ENCODE results near the gene RNF214. TPM values are rescaled to one million over a fixed set of nuclear protein-coding genes. Genes with fewer than 3 reads are reported as not detected.
"Not testable (repeated sequence)": the region's sequence is repeated elsewhere in the genome, so short reads cannot be mapped to it uniquely, and the experiment has no call there.

The RNF214 gene
- total and polyA plus RNA-seq, 2 of the 4 experiments (the other 2 are of a cell fraction), result 7.9 to 14.8 TPM

- H3K4me2 ChIP-seq (ENCODE audit: low read depth, low read length); H3K18ac ChIP-seq (ENCODE audit: low read depth, low read length); H2AFZ ChIP-seq (replicated peaks; ENCODE audit: low read length, poor library complexity); H4K8ac ChIP-seq (ENCODE audit: low read depth in 2 of 2, low read length in 2 of 2); H2BK120ac ChIP-seq (ENCODE audit: low read depth, low read length); H3K56ac ChIP-seq (ENCODE audit: extremely low read depth, insufficient read depth, low read length); DNase-seq; intact Hi-C loops (cut with micrococcal nuclease); H3K9ac ChIP-seq (ENCODE audit: low read depth, low read length); POLR2A ChIA-PET (ENCODE audit: unreplicated experiment); H2BK15ac ChIP-seq (ENCODE audit: low read depth, low read length); H3K23ac ChIP-seq (ENCODE audit: low read depth, low read length); H3K9me3 ChIP-seq (ENCODE audit: control insufficient read depth, insufficient read depth, low read length); BruUV-seq (replicated peaks); in situ Hi-C loops (cut with MboI; ENCODE audit: low sequenced_read_pairs); H3K27me3 ChIP-seq (ENCODE audit: control insufficient read depth, insufficient read depth, low read length); H2BK5ac ChIP-seq (ENCODE audit: low read depth, low read length, poor library complexity, severe bottlenecking); H4K91ac ChIP-seq (ENCODE audit: insufficient read depth, low read depth, low read length); H2AK5ac ChIP-seq (ENCODE audit: low read depth, low read length); H4K5ac ChIP-seq (ENCODE audit: low read depth, low read length); H2AK9ac ChIP-seq (replicated peaks; ENCODE audit: low read depth, low read length, poor library complexity); H3K4me3 ChIP-seq (ENCODE audit: insufficient read depth, low read depth, low read length); H3K27ac ChIP-seq (ENCODE audit: insufficient read depth, low read length); CTCF ChIA-PET; H3K4me1 ChIP-seq (ENCODE audit: control insufficient read depth, insufficient read depth, low read length); H2BK20ac ChIP-seq (ENCODE audit: low read depth, low read length); H3K4ac ChIP-seq (ENCODE audit: low read depth, low read length); dilution Hi-C loops (cut with HindIII; ENCODE audit: low sequenced_read_pairs, unreplicated experiment); H3K14ac ChIP-seq (replicated peaks; ENCODE audit: low read depth, low read length); H3K9me1 ChIP-seq (ENCODE audit: insufficient read depth, low read length): not testable (repeated sequence)
- TF ChIP-seq CTCF (conservative IDR thresholded peaks at IDR 0.05; ENCODE audit: low read depth, low read length), result peak; percentile 21; the same call in 1 of the 2 replicates
- H3K79me1 ChIP-seq (ENCODE audit: low read depth in 1 of 2, low read length in 2 of 2), result peaks cover 13 to 18% of the 10 kb centered on the region in 2 experiments
- WGBS, 2 experiments (ENCODE audit: extremely low coverage in 2 of 2, insufficient read length in 1 of 2), result no CpG with 5 or more reads among the region's 13 CpGs
- ATAC-seq (ENCODE audit: low read depth), result peak; percentile 9
- H4K20me1 ChIP-seq (ENCODE audit: insufficient read depth, low read length), result peaks cover 17% of the 10 kb centered on the region
- H3K36me3 ChIP-seq (ENCODE audit: control insufficient read depth, insufficient read depth, low read length), result peaks cover 26% of the 10 kb centered on the region
These were observed 23.8 kb upstream of the RNF214 start for GRCh38 chr11:117208710-117209109.

GRCh38 chr11:117209351-117210125, 22.9 kb upstream of the RNF214 start:
- H2BK15ac ChIP-seq (ENCODE audit: low read depth, low read length); H3K18ac ChIP-seq (ENCODE audit: low read depth, low read length); H3K27ac ChIP-seq (ENCODE audit: insufficient read depth, low read length); H2AFZ ChIP-seq (replicated peaks; ENCODE audit: low read length, poor library complexity); H2AK5ac ChIP-seq (ENCODE audit: low read depth, low read length); intact Hi-C loops (cut with micrococcal nuclease); POLR2A ChIA-PET (ENCODE audit: unreplicated experiment); H2BK120ac ChIP-seq (ENCODE audit: low read depth, low read length); H3K14ac ChIP-seq (replicated peaks; ENCODE audit: low read depth, low read length); H2BK5ac ChIP-seq (ENCODE audit: low read depth, low read length, poor library complexity, severe bottlenecking); H3K4me1 ChIP-seq (ENCODE audit: control insufficient read depth, insufficient read depth, low read length); in situ Hi-C loops (cut with MboI; ENCODE audit: low sequenced_read_pairs); H4K20me1 ChIP-seq (ENCODE audit: insufficient read depth, low read length); H3K56ac ChIP-seq (ENCODE audit: extremely low read depth, insufficient read depth, low read length); CTCF ChIA-PET; H3K4ac ChIP-seq (ENCODE audit: low read depth, low read length); H2BK20ac ChIP-seq (ENCODE audit: low read depth, low read length); H3K27me3 ChIP-seq (ENCODE audit: control insufficient read depth, insufficient read depth, low read length); H4K5ac ChIP-seq (ENCODE audit: low read depth, low read length); H3K4me3 ChIP-seq (ENCODE audit: insufficient read depth, low read depth, low read length); H4K8ac ChIP-seq (ENCODE audit: low read depth in 2 of 2, low read length in 2 of 2); dilution Hi-C loops (cut with HindIII; ENCODE audit: low sequenced_read_pairs, unreplicated experiment); H4K91ac ChIP-seq (ENCODE audit: insufficient read depth, low read depth, low read length); H2AK9ac ChIP-seq (replicated peaks; ENCODE audit: low read depth, low read length, poor library complexity); H3K9ac ChIP-seq (ENCODE audit: low read depth, low read length); H3K9me3 ChIP-seq (ENCODE audit: control insufficient read depth, insufficient read depth, low read length); H3K23ac ChIP-seq (ENCODE audit: low read depth, low read length); BruUV-seq (replicated peaks); ATAC-seq (ENCODE audit: low read depth); H3K4me2 ChIP-seq (ENCODE audit: low read depth, low read length); H3K9me1 ChIP-seq (ENCODE audit: insufficient read depth, low read length): not testable (repeated sequence)
- Histone ChIP-seq H3K36me3 (ENCODE audit: control insufficient read depth, insufficient read depth, low read length) (peaks cover 23% of the 10 kb centered on the region), H3K79me1 (ENCODE audit: low read depth in 1 of 2, low read length in 2 of 2) (peaks cover 9 to 14% of the 10 kb centered on the region in 2 experiments; a peak in 3 of 4 replicates)
- WGBS, 2 experiments (ENCODE audit: extremely low coverage in 2 of 2, insufficient read length in 1 of 2), result 90% methylated on average over 2 of the region's 8 CpGs; no CpG with 5 or more reads in 1 of the 2 experiments
- DNase-seq, result peak; percentile 42
